Breast epithelium (tissue), 3 donors: ENCODE results near the gene SCLY.

Source experiments
- POLR2A ChIP-seq: fragments of 450-650 bp; IDR thresholded peaks from one replicate; pipeline ENCODE4 v1.6.1; 2016; ENCODE audit warnings: antibody characterized with exemption, mild to moderate bottlenecking, moderate library complexity
- POLR2AphosphoS5 ChIP-seq, 3 donors: sonication (generic); formaldehyde crosslinking; IDR thresholded peaks; one replicate each; pipeline ENCODE4 v1.6.1; 2017; ENCODE audit warnings: antibody characterized with exemption in 3 of 3
- TF ChIP-seq, protein P1 (sequence below), 3 donors: fragments of 450-650 bp; IDR thresholded peaks; one replicate each; pipeline ENCODE4 v1.5.1; 2016 to 2017; ENCODE audit warnings: antibody characterized with exemption in 3 of 3, mild to moderate bottlenecking in 3 of 3, moderate library complexity in 3 of 3

DNA sequence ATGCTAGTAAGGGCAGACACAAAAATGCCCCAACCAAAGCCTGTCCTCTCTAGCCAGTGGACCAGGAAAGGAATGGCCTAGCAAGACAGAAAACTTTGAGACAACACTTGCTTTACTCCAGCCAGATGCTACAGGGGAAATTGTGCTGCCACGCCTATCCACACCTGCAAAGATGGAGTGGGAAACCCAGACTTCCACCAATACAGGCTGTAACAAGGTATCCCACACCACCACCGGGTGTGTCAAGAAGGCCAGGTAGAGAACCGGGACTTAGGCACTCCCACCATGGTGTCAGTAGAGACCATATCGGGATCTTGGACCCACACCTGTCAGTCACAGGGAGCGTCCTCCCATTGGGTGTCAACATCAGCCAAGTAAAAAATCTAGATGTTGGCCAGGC is 23.1 kb downstream of the SCLY start:
- TF ChIP-seq, protein P1, sequence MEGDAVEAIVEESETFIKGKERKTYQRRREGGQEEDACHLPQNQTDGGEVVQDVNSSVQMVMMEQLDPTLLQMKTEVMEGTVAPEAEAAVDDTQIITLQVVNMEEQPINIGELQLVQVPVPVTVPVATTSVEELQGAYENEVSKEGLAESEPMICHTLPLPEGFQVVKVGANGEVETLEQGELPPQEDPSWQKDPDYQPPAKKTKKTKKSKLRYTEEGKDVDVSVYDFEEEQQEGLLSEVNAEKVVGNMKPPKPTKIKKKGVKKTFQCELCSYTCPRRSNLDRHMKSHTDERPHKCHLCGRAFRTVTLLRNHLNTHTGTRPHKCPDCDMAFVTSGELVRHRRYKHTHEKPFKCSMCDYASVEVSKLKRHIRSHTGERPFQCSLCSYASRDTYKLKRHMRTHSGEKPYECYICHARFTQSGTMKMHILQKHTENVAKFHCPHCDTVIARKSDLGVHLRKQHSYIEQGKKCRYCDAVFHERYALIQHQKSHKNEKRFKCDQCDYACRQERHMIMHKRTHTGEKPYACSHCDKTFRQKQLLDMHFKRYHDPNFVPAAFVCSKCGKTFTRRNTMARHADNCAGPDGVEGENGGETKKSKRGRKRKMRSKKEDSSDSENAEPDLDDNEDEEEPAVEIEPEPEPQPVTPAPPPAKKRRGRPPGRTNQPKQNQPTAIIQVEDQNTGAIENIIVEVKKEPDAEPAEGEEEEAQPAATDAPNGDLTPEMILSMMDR (IDR thresholded peaks at IDR 0.05) = no peak
- TF ChIP-seq POLR2A (no peak), POLR2AphosphoS5 (IDR thresholded peaks at IDR 0.05) (no peak)
